Mesangial cell (primary cell): Measurements from ENCODE around the gene COPS3. TPM values are rescaled to one million over a fixed set of nuclear protein-coding genes. Genes with fewer than 3 reads are reported as not detected.

Experiments
- total RNA-seq: library from RNA; depleted of rRNA; stranded (reverse); fragments of >200 nt; gene quantifications from 2 replicates; pipeline ENCODE4 v1.2.3, GENCODE V29; 2015

COPS3 gene
- total RNA-seq = 43.5 and 134 TPM in 2 replicates

GRCh38 chr17:17280613-17281549, at the start of gene COPS3:
TSS of gene COPS3 (minus strand) at chr17:17281246. CDS start at chr17:17281186, 60 bp downstream.

GRCh38 chr17:17303010-17303846, 22.2 kb upstream of the COPS3 start, which contains the start of gene NT5M:
TSS of gene NT5M (plus strand) at chr17:17303373. CDS start at chr17:17303551, 178 bp downstream.

GRCh38 chr17:17237026-17237799, 43.8 kb downstream of the COPS3 start, which contains the start of gene FLCN:
TSS of gene FLCN (minus strand) at chr17:17237168. CDS start at chr17:17228137, 9,031 bp downstream.

GRCh38 chr17:17206124-17206912, 74.7 kb downstream of the COPS3 start, which contains the start of gene PLD6:
TSS of gene PLD6 (minus strand) at chr17:17206333. CDS start at chr17:17206286, 47 bp downstream.

Other genes with a start within 250 kb of the COPS3 start
- 90.8 and 123 TPM in 2 replicates for gene MPRIP, start 238.8 kb downstream of the COPS3 start, total RNA-seq
- 2.6 and 2.8 TPM in 2 replicates for gene PLD6, start 74.9 kb downstream of the COPS3 start, total RNA-seq
- gene FLCN, start 44.1 kb downstream of the COPS3 start, total RNA-seq = 25.7 and 37.9 TPM in 2 replicates
- 3.6 and 6.2 TPM in 2 replicates for gene NT5M, start 22.1 kb upstream of the COPS3 start, total RNA-seq
- 12.2 and 16.9 TPM in 2 replicates for gene MED9, start 195.8 kb upstream of the COPS3 start, total RNA-seq
- 0.33 and 2.9 TPM in 2 replicates for gene RASD1, start 215.1 kb upstream of the COPS3 start, total RNA-seq